Measurements from ENCODE around the gene RC3H1. TPM values are rescaled to one million over a fixed set of nuclear protein-coding genes. Genes with fewer than 3 reads are reported as not detected.

The RC3H1 gene
- total RNA-seq, 4 donors from 2014 or later: 26.2 to 37.3 (median 31.1) TPM

GRCh38 chr1:173915596-173915995 is 106.6 kb downstream of the RC3H1 start:
- Histone ChIP-seq H3K4me3 (peak overlapping the region in 1 of 4 donors; percentile 35), H3K9me3 (no peaks in the 10 kb centered on the region), H3K4me1 (no peaks in the 10 kb centered on the region), H3K27me3 (no peaks in the 10 kb centered on the region), H3K27ac (no peak overlapping the region), H3K36me3 (no peaks in the 10 kb centered on the region)
- TF ChIP-seq CTCF (IDR thresholded peaks at IDR 0.05): no peak
- no peak for TF ChIP-seq POLR2A (IDR thresholded peaks at IDR 0.05)
- DNase-seq: no peak

- Histone ChIP-seq H3K36me3 (no peaks in the 10 kb centered on the region), H3K27me3 (no peaks in the 10 kb centered on the region), H3K4me3 (no peak overlapping the region), H3K9me3 (no peaks in the 10 kb centered on the region), H3K27ac (no peak overlapping the region), H3K4me1 (no peaks in the 10 kb centered on the region)
- DNase-seq: peak in 2 of 3 donors; percentile 25 to 69
- peak in 4 of 6 experiments; percentile 50 to 59 (median 54) for TF ChIP-seq CTCF (IDR thresholded peaks at IDR 0.05)
- TF ChIP-seq POLR2A (IDR thresholded peaks at IDR 0.05): no peak
These were observed 107.7 kb downstream of the RC3H1 start for GRCh38 chr1:173914366-173914871.

- H3K9me3 ChIP-seq: no peaks in the 10 kb centered on the region
- H3K4me3 ChIP-seq: no peak overlapping the region
- no peak overlapping the region for H3K27ac ChIP-seq
- no peaks in the 10 kb centered on the region for H3K36me3 ChIP-seq
- no peak for TF ChIP-seq CTCF (IDR thresholded peaks at IDR 0.05)
- no peak for TF ChIP-seq POLR2A (IDR thresholded peaks at IDR 0.05)
- H3K27me3 ChIP-seq: no peaks in the 10 kb centered on the region
- no peak for DNase-seq
- no peaks in the 10 kb centered on the region for H3K4me1 ChIP-seq
These were observed 109.0 kb downstream of the RC3H1 start for GRCh38 chr1:173913111-173913510.

GRCh38 chr1:173903827-173904531 is 118.2 kb downstream of the RC3H1 start:
- Histone ChIP-seq H3K27ac (no peak overlapping the region), H3K36me3 (no peaks in the 10 kb centered on the region)

GRCh38 chr1:173900992-173901391 is 121.2 kb downstream of the RC3H1 start:
- Histone ChIP-seq H3K36me3 (no peaks in the 10 kb centered on the region), H3K4me3 (no peak overlapping the region), H3K27ac (no peak overlapping the region), H3K27me3 (no peaks in the 10 kb centered on the region), H3K4me1 (no peaks in the 10 kb centered on the region), H3K9me3 (no peaks in the 10 kb centered on the region)
- TF ChIP-seq POLR2A (IDR thresholded peaks at IDR 0.05) (no peak), CTCF (IDR thresholded peaks at IDR 0.05) (no peak)
- DNase-seq: no peak

More at GRCh38 chr1:173903827-173904531, 118.2 kb downstream of the RC3H1 start:
- no peaks in the 10 kb centered on the region for H3K4me1 ChIP-seq
- no peak for TF ChIP-seq POLR2A (IDR thresholded peaks at IDR 0.05)
- no peak for TF ChIP-seq CTCF (IDR thresholded peaks at IDR 0.05)
- no peaks in the 10 kb centered on the region for H3K27me3 ChIP-seq
- no peak overlapping the region for H3K4me3 ChIP-seq
- DNase-seq: no peak
- H3K9me3 ChIP-seq: no peaks in the 10 kb centered on the region

All from Peyer's patch (tissue), 4 donors.